Trophoblast cell (in vitro differentiated cells and primary cell): ENCODE measurements around the gene METAP2.

Experiments used
- DNase-seq, 2 donors: peaks; one replicate each; pipeline ENCODE4 v3.0.0-alpha.2; 2016
- H2AFZ ChIP-seq: 2 replicates; pipeline ENCODE4 v1.6.1; 2013; ENCODE audit warnings: low read length, moderate library complexity, mild to moderate bottlenecking; ENCODE audit not compliant: insufficient read depth, poor library complexity
- H2AK5ac ChIP-seq: 2 replicates; pipeline ENCODE4 v1.6.1; 2013; ENCODE audit warnings: mild to moderate bottlenecking, low read length
- H2BK120ac ChIP-seq: 2 replicates; pipeline ENCODE4 v1.6.1; 2013; ENCODE audit warnings: low read length, mild to moderate bottlenecking, moderate library complexity; ENCODE audit not compliant: insufficient read depth, poor library complexity
- H2BK12ac ChIP-seq: 2 replicates; pipeline ENCODE4 v1.6.1; 2013; ENCODE audit warnings: mild to moderate bottlenecking, low read length, moderate library complexity
- H2BK5ac ChIP-seq: 2 replicates; pipeline ENCODE4 v1.6.1; 2013; ENCODE audit warnings: low read length, low read depth, moderate library complexity, mild to moderate bottlenecking; ENCODE audit not compliant: poor library complexity
- H3K14ac ChIP-seq: 2 replicates; pipeline ENCODE4 v1.6.1; 2013; ENCODE audit warnings: mild to moderate bottlenecking, low read length
- H3K18ac ChIP-seq: 2 replicates; pipeline ENCODE4 v1.6.1; 2013; ENCODE audit warnings: mild to moderate bottlenecking, low read length
- H3K23ac ChIP-seq: 2 replicates; pipeline ENCODE4 v1.6.1; 2013; ENCODE audit warnings: low read length
- H3K27ac ChIP-seq: 2 replicates; pipeline ENCODE4 v1.5.1; 2013; ENCODE audit warnings: low read depth, mild to moderate bottlenecking, inconsistent platforms, low read length, moderate library complexity
- H3K27me3 ChIP-seq: 2 replicates; pipeline ENCODE4 v1.6.1; 2013; ENCODE audit warnings: inconsistent platforms, mild to moderate bottlenecking, low read length, moderate library complexity; ENCODE audit not compliant: insufficient read depth
- H3K36me3 ChIP-seq, 2 experiments: 1 replicate in 1 of 2; 2 replicates in 1 of 2; pipeline ENCODE4 v1.6.1; 2013; ENCODE audit warnings: low read length in 2 of 2, mild to moderate bottlenecking in 2 of 2, moderate library complexity in 1 of 2; ENCODE audit not compliant: insufficient read depth in 2 of 2, control insufficient read depth in 1 of 2
- H3K4ac ChIP-seq: 2 replicates; pipeline ENCODE4 v1.6.1; 2013; ENCODE audit warnings: low read depth, mild to moderate bottlenecking, low read length, moderate library complexity
- H3K4me1 ChIP-seq, 2 experiments: 1 replicate in 1 of 2; 2 replicates in 1 of 2; pipeline ENCODE4 v1.6.1; 2013; ENCODE audit warnings: low read length in 2 of 2, mild to moderate bottlenecking in 2 of 2, moderate library complexity in 1 of 2; ENCODE audit not compliant: insufficient read depth in 2 of 2, control insufficient read depth in 1 of 2
- H3K4me2 ChIP-seq: 2 replicates; pipeline ENCODE4 v1.6.1; 2013; ENCODE audit warnings: inconsistent platforms, mild to moderate bottlenecking, low read length, moderate library complexity
- H3K4me3 ChIP-seq: 2 replicates; pipeline ENCODE4 v1.5.1; 2013; ENCODE audit warnings: mild to moderate bottlenecking, low read depth, low read length, inconsistent platforms
- H3K79me1 ChIP-seq: one replicate; pipeline ENCODE4 v1.6.1; 2013; ENCODE audit warnings: low read length
- H3K79me2 ChIP-seq: 2 replicates; pipeline ENCODE4 v1.6.1; 2013; ENCODE audit warnings: low read length, mild to moderate bottlenecking; ENCODE audit not compliant: control insufficient read depth, insufficient read depth, poor library complexity
- H3K9ac ChIP-seq: 2 replicates; pipeline ENCODE4 v1.6.1; 2013; ENCODE audit warnings: mild to moderate bottlenecking, low read length
- H3K9me3 ChIP-seq: 2 replicates; pipeline ENCODE4 v1.6.1; 2013; ENCODE audit warnings: low read depth, mild to moderate bottlenecking, control low read depth, inconsistent platforms, low read length; ENCODE audit not compliant: insufficient read depth
- H4K12ac ChIP-seq: 2 replicates; pipeline ENCODE4 v1.6.1; 2013; ENCODE audit warnings: low read depth, mild to moderate bottlenecking, low read length, moderate library complexity
- H4K8ac ChIP-seq: 2 replicates; pipeline ENCODE4 v1.6.1; 2013; ENCODE audit warnings: low read depth, mild to moderate bottlenecking, low read length, moderate library complexity
- H4K91ac ChIP-seq: one replicate; pipeline ENCODE4 v1.6.1; 2013; ENCODE audit warnings: low read depth, mild to moderate bottlenecking, low read length, moderate library complexity
- WGBS: extraction: QIAGEN DNeasy Blood & Tissue Kit; methylation state at CpG from one replicate; pipeline ENCODE4 v1.1.7; 2013; ENCODE audit warnings: missing lambda C conversion rate; ENCODE audit not compliant: insufficient read length, insufficient coverage; ENCODE audit errors: extremely low coverage; 5-methylcytosine and 5-hydroxymethylcytosine counted together

Gene METAP2

GRCh38 chr12:95544756-95545155, 70.8 kb downstream of the METAP2 start:
- no peak overlapping the region for H3K4me3 ChIP-seq
- peaks cover 29% of the 10 kb centered on the region for H3K27me3 ChIP-seq
- no CpG with 5 or more reads among the region's 3 CpGs for WGBS
- H4K8ac ChIP-seq, result no peak overlapping the region
- H3K79me2 ChIP-seq, result no peaks in the 10 kb centered on the region
- no peak overlapping the region for H3K14ac ChIP-seq
- H4K12ac ChIP-seq, result no peak overlapping the region
- no peak overlapping the region for H2BK12ac ChIP-seq
- H3K4me1 ChIP-seq, result peaks cover 9 to 11% of the 10 kb centered on the region in 2 experiments
- no peak overlapping the region for H3K9ac ChIP-seq
- H2AK5ac ChIP-seq, result no peak overlapping the region
- H3K23ac ChIP-seq, result no peak overlapping the region
- no peak overlapping the region for H2BK120ac ChIP-seq
- no peak overlapping the region for H2AFZ ChIP-seq
- no peak overlapping the region for H3K4ac ChIP-seq
- H3K27ac ChIP-seq, result no peak overlapping the region
- no peak for DNase-seq
- no peak overlapping the region for H3K4me2 ChIP-seq
- H2BK5ac ChIP-seq, result no peak overlapping the region
- H3K36me3 ChIP-seq, result no peaks in the 10 kb centered on the region
- H4K91ac ChIP-seq, result no peak overlapping the region
- peaks cover 6% of the 10 kb centered on the region for H3K9me3 ChIP-seq
- no peaks in the 10 kb centered on the region for H3K79me1 ChIP-seq
- no peak overlapping the region for H3K18ac ChIP-seq

GRCh38 chr12:95545303-95545702, 71.4 kb downstream of the METAP2 start:
- Histone ChIP-seq H2BK12ac (no peak overlapping the region), H3K4ac (no peak overlapping the region), H2BK5ac (no peak overlapping the region), H3K4me2 (no peak overlapping the region), H3K18ac (no peak overlapping the region), H3K9me3 (peaks cover 6% of the 10 kb centered on the region), H3K4me1 (peaks cover 9 to 11% of the 10 kb centered on the region in 2 experiments), H3K36me3 (no peaks in the 10 kb centered on the region), H2AK5ac (no peak overlapping the region), H3K79me2 (no peaks in the 10 kb centered on the region), H3K9ac (no peak overlapping the region), H4K8ac (no peak overlapping the region), H3K14ac (no peak overlapping the region), H4K91ac (no peak overlapping the region), H2BK120ac (no peak overlapping the region), H4K12ac (no peak overlapping the region), H3K4me3 (no peak overlapping the region), H3K79me1 (no peaks in the 10 kb centered on the region), H3K27me3 (peaks cover 31% of the 10 kb centered on the region), H2AFZ (no peak overlapping the region), H3K23ac (no peak overlapping the region), H3K27ac (no peak overlapping the region)
- no peak for DNase-seq
- WGBS, result no CpG with 5 or more reads among the region's 4 CpGs

- H2BK12ac ChIP-seq, result no peak overlapping the region
- peaks cover 6% of the 10 kb centered on the region for H3K9me3 ChIP-seq
- no peak overlapping the region for H2BK120ac ChIP-seq
- no peaks in the 10 kb centered on the region for H3K79me2 ChIP-seq
- no peak overlapping the region for H4K91ac ChIP-seq
- no peak overlapping the region for H3K23ac ChIP-seq
- H4K8ac ChIP-seq, result no peak overlapping the region
- H3K79me1 ChIP-seq, result no peaks in the 10 kb centered on the region
- no peak overlapping the region for H3K18ac ChIP-seq
- no peak overlapping the region for H3K4me3 ChIP-seq
- no peak overlapping the region for H2BK5ac ChIP-seq
- H3K9ac ChIP-seq, result no peak overlapping the region
- no peak overlapping the region for H2AFZ ChIP-seq
- H2AK5ac ChIP-seq, result no peak overlapping the region
- H3K4me2 ChIP-seq, result no peak overlapping the region
- H3K4me1 ChIP-seq, result peaks cover 9 to 11% of the 10 kb centered on the region in 2 experiments
- H3K14ac ChIP-seq, result no peak overlapping the region
- H3K27ac ChIP-seq, result no peak overlapping the region
- H3K4ac ChIP-seq, result no peak overlapping the region
- no peaks in the 10 kb centered on the region for H3K36me3 ChIP-seq
- peaks cover 31% of the 10 kb centered on the region for H3K27me3 ChIP-seq
- H4K12ac ChIP-seq, result no peak overlapping the region
- DNase-seq, result peak; percentile 7 to 45
- WGBS, result no CpG with 5 or more reads among the region's 8 CpGs
Observed at GRCh38 chr12:95545731-95546490, 72.0 kb downstream of the METAP2 start.

DNA sequence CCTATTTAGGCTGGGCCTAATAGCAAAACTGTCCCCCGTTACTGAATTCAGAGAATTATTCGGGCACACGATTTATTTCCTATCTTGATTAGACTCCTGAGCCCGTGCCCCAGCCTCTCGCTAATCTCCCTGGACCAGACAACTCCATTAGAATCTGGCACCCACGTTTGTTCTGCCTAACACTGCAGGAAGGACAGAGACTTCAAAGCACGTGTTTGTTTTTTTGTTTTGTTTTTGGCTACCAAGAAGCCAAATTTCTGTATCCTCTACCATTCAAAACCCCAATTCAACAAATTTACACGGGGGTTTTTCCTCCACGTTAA, 72.5 kb downstream of the METAP2 start:
- no peak overlapping the region for H4K91ac ChIP-seq
- H3K4me3 ChIP-seq, result no peak overlapping the region
- H3K79me2 ChIP-seq, result no peaks in the 10 kb centered on the region
- H3K36me3 ChIP-seq, result no peaks in the 10 kb centered on the region
- no peak overlapping the region for H4K8ac ChIP-seq
- H3K4me2 ChIP-seq, result no peak overlapping the region
- no peak overlapping the region for H2BK120ac ChIP-seq
- no peak overlapping the region for H2BK5ac ChIP-seq
- no peak overlapping the region for H3K23ac ChIP-seq
- H2BK12ac ChIP-seq, result no peak overlapping the region
- no CpG with 5 or more reads among the region's 9 CpGs for WGBS
- H3K4me1 ChIP-seq, result peaks cover 9 to 11% of the 10 kb centered on the region in 2 experiments
- peaks cover 31% of the 10 kb centered on the region for H3K27me3 ChIP-seq
- no peak overlapping the region for H2AFZ ChIP-seq
- H3K14ac ChIP-seq, result no peak overlapping the region
- no peak overlapping the region for H3K18ac ChIP-seq
- DNase-seq, result no peak
- H3K9ac ChIP-seq, result no peak overlapping the region
- H3K4ac ChIP-seq, result no peak overlapping the region
- H2AK5ac ChIP-seq, result no peak overlapping the region
- no peaks in the 10 kb centered on the region for H3K79me1 ChIP-seq
- peaks cover 6% of the 10 kb centered on the region for H3K9me3 ChIP-seq
- no peak overlapping the region for H4K12ac ChIP-seq
- no peak overlapping the region for H3K27ac ChIP-seq
